DND-41 (cell line): ENCODE data around the gene CUL5.

Source experiments
- EZH2 ChIP-seq: IDR thresholded peaks from 3 replicates; pipeline ENCODE4 v1.6.1; 2012; ENCODE audit warnings: borderline replicate concordance, low read depth, mild to moderate bottlenecking, moderate library complexity, low read length, inconsistent platforms; ENCODE audit not compliant: severe bottlenecking
- TF ChIP-seq, protein P1 (sequence below): IDR thresholded peaks from 2 replicates; pipeline ENCODE4 v1.5.1; 2012; ENCODE audit warnings: borderline replicate concordance, low read length, moderate library complexity, mild to moderate bottlenecking; ENCODE audit not compliant: poor library complexity, severe bottlenecking; ENCODE audit errors: extremely low read depth

DNA sequence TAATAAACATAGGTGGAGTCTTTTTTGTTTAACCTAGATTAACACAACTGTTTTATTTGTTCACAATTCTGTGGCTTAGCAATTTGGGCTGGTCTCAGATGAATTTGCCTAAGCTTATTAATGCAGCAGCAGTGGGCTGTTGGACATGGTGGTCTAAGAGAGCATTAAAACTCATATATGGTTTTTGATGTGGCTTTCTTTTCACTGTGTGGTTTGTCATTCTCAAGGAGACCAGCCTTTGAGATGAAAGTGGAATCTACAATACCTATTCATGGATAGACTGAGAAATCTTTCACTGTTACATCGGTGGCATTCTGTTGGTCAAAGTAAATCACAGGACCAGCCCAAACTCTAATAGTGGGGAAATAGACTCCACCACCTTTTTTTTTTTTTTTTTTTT is 39.6 kb downstream of the CUL5 start:
- TF ChIP-seq, protein P1, sequence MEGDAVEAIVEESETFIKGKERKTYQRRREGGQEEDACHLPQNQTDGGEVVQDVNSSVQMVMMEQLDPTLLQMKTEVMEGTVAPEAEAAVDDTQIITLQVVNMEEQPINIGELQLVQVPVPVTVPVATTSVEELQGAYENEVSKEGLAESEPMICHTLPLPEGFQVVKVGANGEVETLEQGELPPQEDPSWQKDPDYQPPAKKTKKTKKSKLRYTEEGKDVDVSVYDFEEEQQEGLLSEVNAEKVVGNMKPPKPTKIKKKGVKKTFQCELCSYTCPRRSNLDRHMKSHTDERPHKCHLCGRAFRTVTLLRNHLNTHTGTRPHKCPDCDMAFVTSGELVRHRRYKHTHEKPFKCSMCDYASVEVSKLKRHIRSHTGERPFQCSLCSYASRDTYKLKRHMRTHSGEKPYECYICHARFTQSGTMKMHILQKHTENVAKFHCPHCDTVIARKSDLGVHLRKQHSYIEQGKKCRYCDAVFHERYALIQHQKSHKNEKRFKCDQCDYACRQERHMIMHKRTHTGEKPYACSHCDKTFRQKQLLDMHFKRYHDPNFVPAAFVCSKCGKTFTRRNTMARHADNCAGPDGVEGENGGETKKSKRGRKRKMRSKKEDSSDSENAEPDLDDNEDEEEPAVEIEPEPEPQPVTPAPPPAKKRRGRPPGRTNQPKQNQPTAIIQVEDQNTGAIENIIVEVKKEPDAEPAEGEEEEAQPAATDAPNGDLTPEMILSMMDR = no peak
- TF ChIP-seq EZH2 = no peak
